BE2C (cell line): Measurements from ENCODE around the gene KCNE4.

ENCODE experiments used
- DNase-seq: peaks from one replicate; pipeline ENCODE4 v3.0.0-alpha.2; 2020
- H3K27me3 ChIP-seq: fragments of 250-450 bp; sonication (Bioruptor Pico); 2 replicates; pipeline ENCODE4 v1.5.1; 2020; ENCODE audit warnings: mild to moderate bottlenecking
- H3K36me3 ChIP-seq: fragments of 250-450 bp; sonication (Bioruptor Pico); 2 replicates; pipeline ENCODE4 v1.5.1; 2020; ENCODE audit warnings: mild to moderate bottlenecking
- H3K4me1 ChIP-seq: fragments of 250-450 bp; sonication (Bioruptor Pico); 2 replicates; pipeline ENCODE4 v1.5.1; 2020
- H3K4me3 ChIP-seq: 2 replicates; pipeline ENCODE4 v1.5.1; 2011; ENCODE audit warnings: low read depth, low read length
- H3K9me3 ChIP-seq: fragments of 250-450 bp; sonication (Bioruptor Pico); 2 replicates; pipeline ENCODE4 v1.5.1; 2020
- CTCF ChIP-seq: IDR thresholded peaks from 2 replicates; pipeline ENCODE4 v1.5.1; 2012; ENCODE audit warnings: mild to moderate bottlenecking, low read depth, low read length

The KCNE4 gene

GRCh38 chr2:223052548-223053483 lies 826 bp downstream of the KCNE4 start:
- Histone ChIP-seq H3K9me3 (no peaks in the 10 kb centered on the region), H3K36me3 (no peaks in the 10 kb centered on the region), H3K4me1 (peaks cover 21% of the 10 kb centered on the region), H3K4me3 (no peak overlapping the region), H3K27me3 (no peaks in the 10 kb centered on the region)
- no peak for TF ChIP-seq CTCF
- DNase-seq: no peak

DNA sequence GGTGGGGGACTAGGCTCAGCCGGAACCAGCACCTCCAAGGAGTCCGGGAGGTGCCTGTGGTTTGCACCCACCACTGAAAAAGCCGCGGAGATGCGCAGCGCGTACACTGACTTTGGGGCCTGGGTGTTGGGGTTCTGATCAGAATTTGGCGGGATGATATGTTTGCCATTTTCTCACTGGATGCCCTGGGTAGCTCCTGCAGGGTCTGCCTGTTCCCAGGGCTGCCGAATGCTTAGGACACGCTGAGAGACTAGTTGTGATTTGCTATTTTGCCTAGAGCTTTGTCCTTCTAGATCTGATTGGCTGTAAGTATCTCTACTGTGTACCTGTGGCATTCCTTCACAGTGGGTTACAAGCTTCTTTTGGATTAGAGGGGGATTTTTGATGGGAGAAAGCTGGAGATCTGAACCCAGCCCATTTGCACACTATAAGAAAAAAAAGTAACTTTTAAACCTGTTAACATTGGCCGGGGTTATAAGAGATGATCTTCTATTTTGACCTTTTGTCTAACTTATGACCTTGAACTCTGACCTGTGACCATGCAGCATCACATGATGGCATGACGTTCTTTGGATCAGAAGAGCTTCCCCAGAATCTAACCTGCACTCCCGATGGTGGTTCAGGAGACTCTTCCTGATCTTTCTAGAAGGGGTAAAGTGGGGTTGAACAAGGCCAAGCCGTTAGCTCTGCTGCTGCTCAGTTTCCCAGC lies 1.6 kb downstream of the KCNE4 start:
- TF ChIP-seq CTCF: no peak
- DNase-seq: no peak
- no peaks in the 10 kb centered on the region for H3K9me3 ChIP-seq
- H3K4me1 ChIP-seq: peaks cover 19% of the 10 kb centered on the region
- H3K4me3 ChIP-seq: no peak overlapping the region
- no peaks in the 10 kb centered on the region for H3K36me3 ChIP-seq
- H3K27me3 ChIP-seq: no peaks in the 10 kb centered on the region

- DNase-seq: no peak
- Histone ChIP-seq H3K9me3 (no peaks in the 10 kb centered on the region), H3K4me1 (peaks cover 19% of the 10 kb centered on the region), H3K36me3 (no peaks in the 10 kb centered on the region), H3K4me3 (no peak overlapping the region), H3K27me3 (no peaks in the 10 kb centered on the region)
- TF ChIP-seq CTCF: no peak
Observed at GRCh38 chr2:223054193-223054781, 2.3 kb downstream of the KCNE4 start.

DNA sequence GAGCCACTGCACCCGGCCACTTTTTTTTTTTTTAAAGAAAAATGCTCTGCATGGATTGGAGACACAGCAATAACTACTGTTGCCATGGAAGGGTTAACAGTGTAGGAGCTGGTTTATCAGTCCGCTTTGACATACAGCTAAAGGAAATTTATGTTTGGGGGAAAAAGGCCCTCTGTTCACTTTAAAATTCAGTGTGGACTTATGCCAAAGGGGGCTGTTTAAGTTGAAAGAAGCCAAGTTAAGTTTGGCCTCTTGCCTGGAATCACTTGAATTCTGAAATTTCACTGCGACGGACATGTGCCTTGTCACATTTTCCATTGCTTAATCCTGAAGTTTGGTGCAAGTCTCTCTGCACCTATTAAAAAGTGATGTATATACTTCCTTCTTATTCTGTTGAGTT lies 3.1 kb downstream of the KCNE4 start:
- Histone ChIP-seq H3K27me3 (no peaks in the 10 kb centered on the region), H3K36me3 (no peaks in the 10 kb centered on the region), H3K9me3 (no peaks in the 10 kb centered on the region), H3K4me3 (no peak overlapping the region), H3K4me1 (peaks cover 19% of the 10 kb centered on the region)
- DNase-seq: no peak
- no peak for TF ChIP-seq CTCF

DNA sequence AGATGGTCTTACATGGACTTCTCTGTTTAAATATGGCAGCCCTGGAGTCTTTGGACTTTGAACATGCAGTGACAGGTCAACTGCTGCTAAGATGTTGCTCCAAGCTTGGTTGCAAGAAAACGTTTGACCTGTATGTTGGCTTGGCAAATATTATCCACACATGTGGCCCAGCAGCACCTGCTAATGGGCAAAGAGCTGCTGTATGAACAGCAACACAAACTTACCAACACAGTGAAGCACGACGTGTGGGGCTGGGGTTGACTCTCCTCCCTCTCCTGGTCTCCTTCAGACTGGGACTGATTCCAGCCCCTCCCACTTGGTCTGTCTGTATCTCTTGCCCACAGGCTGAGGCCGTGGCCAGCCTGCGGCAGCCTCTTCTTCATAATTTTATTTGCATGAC lies 3.8 kb downstream of the KCNE4 start:
- no peaks in the 10 kb centered on the region for H3K9me3 ChIP-seq
- no peak overlapping the region for H3K4me3 ChIP-seq
- DNase-seq: peak; percentile 40
- no peaks in the 10 kb centered on the region for H3K27me3 ChIP-seq
- no peak for TF ChIP-seq CTCF
- H3K4me1 ChIP-seq: peaks cover 19% of the 10 kb centered on the region
- no peaks in the 10 kb centered on the region for H3K36me3 ChIP-seq
